BE2C (cell line): ENCODE measurements around the gene RUNX2.

ENCODE experiments used
- DNase-seq: peaks from one replicate; pipeline ENCODE4 v3.0.0-alpha.2; 2020
- H3K27me3 ChIP-seq: fragments of 250-450 bp; sonication (Bioruptor Pico); 2 replicates; pipeline ENCODE4 v1.5.1; 2020; ENCODE audit warnings: mild to moderate bottlenecking
- H3K36me3 ChIP-seq: fragments of 250-450 bp; sonication (Bioruptor Pico); 2 replicates; pipeline ENCODE4 v1.5.1; 2020; ENCODE audit warnings: mild to moderate bottlenecking
- H3K4me1 ChIP-seq: fragments of 250-450 bp; sonication (Bioruptor Pico); 2 replicates; pipeline ENCODE4 v1.5.1; 2020
- H3K4me3 ChIP-seq: 2 replicates; pipeline ENCODE4 v1.5.1; 2011; ENCODE audit warnings: low read depth, low read length
- H3K9me3 ChIP-seq: fragments of 250-450 bp; sonication (Bioruptor Pico); 2 replicates; pipeline ENCODE4 v1.5.1; 2020
- CTCF ChIP-seq: IDR thresholded peaks from 2 replicates; pipeline ENCODE4 v1.5.1; 2012; ENCODE audit warnings: mild to moderate bottlenecking, low read depth, low read length

The RUNX2 gene

DNA sequence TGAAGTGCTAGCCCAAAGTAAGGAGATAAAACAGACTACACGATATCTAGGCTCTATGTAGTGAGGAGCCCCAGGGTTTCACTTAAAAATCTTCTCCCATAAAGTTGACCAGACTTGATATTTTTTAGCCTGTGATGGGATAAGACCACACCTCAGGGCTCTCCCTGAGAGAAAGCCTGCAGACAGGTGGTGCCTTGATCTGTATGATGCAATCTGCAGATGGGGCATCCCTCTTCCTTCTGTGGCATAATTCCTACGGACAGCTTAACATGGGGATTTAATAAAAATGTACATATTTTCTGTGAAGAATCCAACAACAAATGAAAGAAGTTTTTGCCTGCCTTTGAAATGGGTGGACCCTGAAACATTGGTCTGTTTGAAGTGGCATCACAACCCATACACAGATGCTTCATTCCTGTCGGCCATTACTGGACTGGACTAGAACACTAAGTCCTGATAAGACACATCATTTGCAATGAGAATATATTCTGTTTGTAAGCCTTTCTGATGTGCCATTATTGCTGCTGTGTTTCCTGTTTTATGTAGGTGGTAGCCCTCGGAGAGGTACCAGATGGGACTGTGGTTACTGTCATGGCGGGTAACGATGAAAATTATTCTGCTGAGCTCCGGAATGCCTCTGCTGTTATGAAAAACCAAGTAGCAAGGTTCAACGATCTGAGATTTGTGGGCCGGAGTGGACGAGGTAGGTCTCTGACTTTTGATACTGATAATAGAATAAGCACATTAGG lies 103.4 kb downstream of the RUNX2 start:
- no peak for DNase-seq
- Histone ChIP-seq H3K36me3 (no peaks in the 10 kb centered on the region), H3K27me3 (peaks cover 40% of the 10 kb centered on the region), H3K4me3 (no peak overlapping the region), H3K9me3 (no peaks in the 10 kb centered on the region), H3K4me1 (no peaks in the 10 kb centered on the region)
- TF ChIP-seq CTCF: no peak

GRCh38 chr6:45432977-45433376 lies 104.8 kb downstream of the RUNX2 start:
- TF ChIP-seq CTCF: no peak
- Histone ChIP-seq H3K4me1 (no peaks in the 10 kb centered on the region), H3K27me3 (peaks cover 42% of the 10 kb centered on the region), H3K9me3 (no peaks in the 10 kb centered on the region), H3K36me3 (no peaks in the 10 kb centered on the region), H3K4me3 (no peak overlapping the region)
- DNase-seq: no peak

DNA sequence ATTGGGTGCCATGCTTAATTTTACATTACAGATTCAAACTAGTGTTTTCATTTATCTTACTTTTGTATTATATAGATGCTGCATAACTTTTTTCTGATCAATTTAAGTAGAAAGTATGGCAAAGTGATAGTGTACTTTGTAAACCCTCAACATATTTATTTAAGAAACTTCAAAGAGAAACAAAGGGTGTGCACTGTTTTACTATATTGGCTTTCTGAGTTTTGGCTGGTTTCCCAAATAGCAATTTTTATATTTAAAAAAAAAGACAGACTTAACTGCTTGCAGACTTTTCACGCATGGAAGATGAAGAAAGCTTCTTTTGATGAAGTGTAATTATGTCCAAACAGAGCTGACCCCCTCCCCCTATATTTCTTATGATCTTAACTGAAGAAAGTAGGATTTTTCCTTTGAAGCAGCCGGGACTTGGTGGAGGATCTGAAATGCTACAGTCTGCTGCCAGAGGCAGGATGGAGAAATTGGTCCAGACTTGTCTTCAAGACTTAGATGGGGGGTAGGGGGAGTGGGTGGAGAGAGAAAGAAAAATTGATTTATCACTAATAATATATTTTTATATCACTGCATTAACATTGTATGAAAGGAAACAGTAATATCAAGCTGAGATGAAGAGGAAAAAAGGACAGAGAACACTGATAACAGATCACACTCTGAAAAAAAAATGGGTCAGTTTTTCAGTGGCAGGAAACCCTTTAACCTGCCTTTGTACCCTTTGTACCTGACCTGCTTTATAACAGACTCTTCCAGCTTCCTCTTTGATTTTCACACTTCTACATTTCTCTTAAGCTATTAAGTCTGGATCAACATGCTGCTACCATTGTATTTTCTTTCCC lies 105.6 kb downstream of the RUNX2 start:
- H3K4me1 ChIP-seq: no peaks in the 10 kb centered on the region
- no peak for TF ChIP-seq CTCF
- no peaks in the 10 kb centered on the region for H3K36me3 ChIP-seq
- DNase-seq: no peak
- no peak overlapping the region for H3K4me3 ChIP-seq
- peaks cover 42% of the 10 kb centered on the region for H3K27me3 ChIP-seq
- H3K9me3 ChIP-seq: no peaks in the 10 kb centered on the region

DNA sequence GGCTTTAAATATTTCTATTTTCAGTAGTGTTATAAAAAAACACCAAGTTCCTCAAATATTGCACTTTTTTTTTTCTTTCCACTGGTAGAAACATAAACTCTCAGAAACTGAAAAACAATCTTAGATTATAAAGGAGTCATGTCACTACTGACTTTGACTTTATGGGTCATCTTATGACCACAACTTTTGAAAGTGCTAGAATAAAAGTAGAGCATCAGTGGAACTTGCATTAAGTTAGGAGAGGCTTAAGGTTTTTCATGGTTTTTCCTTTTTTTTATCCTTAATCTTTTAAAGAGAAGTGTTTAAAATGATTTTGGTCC lies 106.2 kb downstream of the RUNX2 start:
- Histone ChIP-seq H3K9me3 (no peaks in the 10 kb centered on the region), H3K27me3 (peaks cover 48% of the 10 kb centered on the region), H3K4me3 (no peak overlapping the region), H3K36me3 (no peaks in the 10 kb centered on the region), H3K4me1 (no peaks in the 10 kb centered on the region)
- DNase-seq: no peak
- TF ChIP-seq CTCF: no peak

DNA sequence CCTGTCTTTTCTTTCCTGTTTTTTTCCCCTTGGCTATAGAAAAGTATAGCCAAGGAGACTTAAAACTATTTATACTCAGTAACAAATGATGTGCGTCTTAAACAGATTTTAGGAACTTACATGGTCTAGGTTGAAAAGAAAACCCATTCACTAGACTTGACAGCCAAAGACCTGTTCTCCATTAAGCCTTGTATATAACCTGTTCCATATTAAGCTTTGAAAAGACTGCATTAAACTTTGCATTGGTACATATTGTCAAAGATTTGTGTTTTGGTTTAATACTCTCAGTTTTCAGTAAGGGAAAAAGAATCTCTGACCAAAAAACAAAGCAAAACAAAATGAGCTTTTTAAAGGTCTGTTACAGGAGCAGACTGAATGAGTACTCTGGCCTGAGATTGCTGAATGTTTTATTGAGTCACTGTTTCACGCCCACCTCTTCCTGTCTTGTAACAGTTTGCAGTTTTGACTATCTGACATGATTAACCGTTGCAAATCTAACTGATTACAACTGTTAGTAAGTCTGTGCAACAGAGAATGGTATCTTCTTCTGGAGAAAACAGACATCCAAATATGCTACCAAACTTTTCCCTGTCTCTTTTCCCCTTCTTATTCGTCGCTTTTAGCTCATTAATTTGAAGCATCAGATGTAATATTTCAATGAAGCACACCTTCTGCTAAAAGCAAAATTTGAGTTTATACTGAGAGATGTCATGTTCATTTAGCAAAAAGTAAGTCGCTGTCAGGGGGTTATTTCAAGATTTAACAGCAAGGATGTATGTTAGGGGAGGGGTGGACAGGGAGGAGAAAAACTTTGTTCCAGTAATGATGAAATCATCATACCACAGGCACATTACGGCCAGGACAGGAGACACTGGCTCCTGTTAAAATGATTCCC lies 108.7 kb downstream of the RUNX2 start:
- Histone ChIP-seq H3K4me1 (no peaks in the 10 kb centered on the region), H3K9me3 (no peaks in the 10 kb centered on the region), H3K36me3 (no peaks in the 10 kb centered on the region), H3K4me3 (no peak overlapping the region), H3K27me3 (peaks cover 47% of the 10 kb centered on the region)
- TF ChIP-seq CTCF: no peak
- DNase-seq: no peak
